IPS-15b (cell line): ENCODE measurements around the gene MCRS1.

Experiments used
- H3K27me3 ChIP-seq: one replicate; pipeline ENCODE4 v1.6.1; 2013; ENCODE audit warnings: low read length; ENCODE audit not compliant: control insufficient read depth, insufficient read depth
- H3K36me3 ChIP-seq: one replicate; pipeline ENCODE4 v1.6.1; 2013; ENCODE audit warnings: low read length; ENCODE audit not compliant: control insufficient read depth, insufficient read depth
- H3K4me1 ChIP-seq: one replicate; pipeline ENCODE4 v1.6.1; 2013; ENCODE audit warnings: mild to moderate bottlenecking, low read length; ENCODE audit not compliant: control insufficient read depth, insufficient read depth
- H3K4me3 ChIP-seq: one replicate; pipeline ENCODE4 v1.5.1; 2013; ENCODE audit warnings: low read depth, low read length
- H3K9ac ChIP-seq: one replicate; pipeline ENCODE4 v1.6.1; 2013; ENCODE audit warnings: low read depth, mild to moderate bottlenecking, low read length
- H3K9me3 ChIP-seq: one replicate; pipeline ENCODE4 v1.6.1; 2013; ENCODE audit warnings: mild to moderate bottlenecking, low read length; ENCODE audit not compliant: control insufficient read depth, insufficient read depth

Gene MCRS1

GRCh38 chr12:49560695-49561094, 7.2 kb downstream of the MCRS1 start:
- no peak overlapping the region for H3K4me3 ChIP-seq
- no peaks in the 10 kb centered on the region for H3K27me3 ChIP-seq
- H3K36me3 ChIP-seq = peaks cover 55% of the 10 kb centered on the region
- H3K9ac ChIP-seq = no peak overlapping the region
- no peaks in the 10 kb centered on the region for H3K4me1 ChIP-seq
- H3K9me3 ChIP-seq = no peaks in the 10 kb centered on the region

DNA sequence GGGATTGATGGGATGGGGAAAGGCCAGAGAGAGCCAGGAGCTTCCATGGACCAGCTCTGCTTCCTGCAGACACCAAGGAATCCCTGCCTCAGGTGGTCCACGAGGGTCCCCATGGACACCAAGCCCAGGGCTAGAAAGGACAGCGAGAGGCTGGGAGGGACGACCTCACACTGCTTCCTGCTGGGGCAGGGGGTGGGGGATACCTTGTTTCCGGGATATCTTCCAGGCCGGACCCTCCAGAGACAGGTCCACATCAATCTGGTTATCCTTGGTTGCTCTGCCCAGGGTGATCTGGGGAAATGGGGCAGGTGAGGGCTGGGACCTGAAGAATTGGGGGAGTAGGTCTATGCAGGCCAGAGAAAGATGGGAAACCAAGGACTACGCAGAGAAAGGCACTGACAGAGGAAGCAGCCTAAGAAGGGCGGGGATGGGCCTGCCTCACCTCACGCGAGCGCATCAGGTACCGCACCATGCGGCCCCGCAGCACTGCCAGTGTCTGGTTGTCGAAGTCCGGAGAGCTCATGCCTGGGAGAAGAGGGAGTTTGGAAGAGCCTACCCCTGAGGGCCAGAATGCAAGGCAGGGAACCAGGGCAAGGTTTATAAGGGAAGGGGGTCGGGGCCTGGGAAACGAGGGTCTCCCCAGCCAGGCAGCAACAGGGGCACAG, 8.8 kb downstream of the MCRS1 start:
- H3K36me3 ChIP-seq = peaks cover 50% of the 10 kb centered on the region

GRCh38 chr12:49558526-49558925, 9.4 kb downstream of the MCRS1 start:
- Histone ChIP-seq H3K4me3 (no peak overlapping the region), H3K9ac (no peak overlapping the region), H3K27me3 (no peaks in the 10 kb centered on the region), H3K9me3 (no peaks in the 10 kb centered on the region), H3K36me3 (peaks cover 49% of the 10 kb centered on the region), H3K4me1 (no peaks in the 10 kb centered on the region)

More for the DNA sequence above, 8.8 kb downstream of the MCRS1 start:
- H3K9me3 ChIP-seq = no peaks in the 10 kb centered on the region
- no peak overlapping the region for H3K9ac ChIP-seq
- no peaks in the 10 kb centered on the region for H3K4me1 ChIP-seq
- H3K27me3 ChIP-seq = no peaks in the 10 kb centered on the region
- no peak overlapping the region for H3K4me3 ChIP-seq

- H3K9ac ChIP-seq = no peak overlapping the region
- peaks cover 43% of the 10 kb centered on the region for H3K36me3 ChIP-seq
- no peaks in the 10 kb centered on the region for H3K4me1 ChIP-seq
- no peaks in the 10 kb centered on the region for H3K9me3 ChIP-seq
- no peak overlapping the region for H3K4me3 ChIP-seq
- peaks cover under 1% of the 10 kb centered on the region for H3K27me3 ChIP-seq
Measured at GRCh38 chr12:49557917-49558215, 10.1 kb downstream of the MCRS1 start.

DNA sequence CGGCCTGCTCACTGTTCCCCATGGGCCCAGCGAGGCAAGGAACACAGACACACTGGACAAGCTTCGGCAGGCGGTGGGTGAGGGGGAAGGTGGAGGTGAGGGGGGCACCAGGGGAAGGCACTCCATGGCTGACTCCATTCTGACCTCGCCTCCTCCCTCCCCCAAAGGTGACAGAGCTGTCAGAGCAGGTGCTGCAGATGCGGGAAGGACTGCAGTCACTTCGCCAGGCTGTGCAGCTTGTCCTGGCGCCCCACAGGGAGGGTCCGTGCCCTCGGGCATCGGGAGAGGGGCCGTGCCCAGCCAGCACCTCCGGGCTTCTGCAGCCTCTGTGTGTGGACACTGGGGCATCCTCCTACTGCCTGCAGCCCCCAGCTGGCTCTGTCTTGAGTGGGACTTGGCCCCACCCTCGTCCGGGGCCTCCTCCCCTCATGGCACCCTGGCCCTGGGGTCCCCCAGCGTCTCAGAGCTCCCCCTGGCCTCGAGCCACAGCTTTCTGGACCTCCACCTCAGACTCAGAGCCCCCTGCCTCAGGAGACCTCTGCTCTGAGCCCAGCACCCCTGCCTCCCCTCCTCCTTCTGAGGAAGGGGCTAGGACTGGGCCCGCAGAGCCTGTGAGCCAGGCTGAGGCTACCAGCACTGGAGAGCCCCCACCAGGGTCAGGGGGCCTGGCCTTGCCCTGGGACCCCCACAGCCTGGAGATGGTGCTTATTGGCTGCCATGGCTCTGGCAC, 10.6 kb downstream of the MCRS1 start:
- H3K4me3 ChIP-seq = no peak overlapping the region
- H3K4me1 ChIP-seq = no peaks in the 10 kb centered on the region
- H3K36me3 ChIP-seq = peaks cover 40% of the 10 kb centered on the region
- no peaks in the 10 kb centered on the region for H3K9me3 ChIP-seq
- H3K27me3 ChIP-seq = peaks cover 6% of the 10 kb centered on the region
- no peak overlapping the region for H3K9ac ChIP-seq

- Histone ChIP-seq H3K36me3 (peaks cover 35% of the 10 kb centered on the region), H3K9ac (no peak overlapping the region), H3K4me1 (no peaks in the 10 kb centered on the region), H3K4me3 (no peak overlapping the region), H3K9me3 (no peaks in the 10 kb centered on the region), H3K27me3 (peaks cover 13% of the 10 kb centered on the region)
Measured at GRCh38 chr12:49556391-49557186, 11.4 kb downstream of the MCRS1 start.

GRCh38 chr12:49555631-49556390, 12.1 kb downstream of the MCRS1 start:
- Histone ChIP-seq H3K4me3 (no peak overlapping the region), H3K27me3 (peaks cover 16% of the 10 kb centered on the region), H3K9me3 (no peaks in the 10 kb centered on the region), H3K9ac (no peak overlapping the region), H3K36me3 (peaks cover 30% of the 10 kb centered on the region), H3K4me1 (no peaks in the 10 kb centered on the region)

DNA sequence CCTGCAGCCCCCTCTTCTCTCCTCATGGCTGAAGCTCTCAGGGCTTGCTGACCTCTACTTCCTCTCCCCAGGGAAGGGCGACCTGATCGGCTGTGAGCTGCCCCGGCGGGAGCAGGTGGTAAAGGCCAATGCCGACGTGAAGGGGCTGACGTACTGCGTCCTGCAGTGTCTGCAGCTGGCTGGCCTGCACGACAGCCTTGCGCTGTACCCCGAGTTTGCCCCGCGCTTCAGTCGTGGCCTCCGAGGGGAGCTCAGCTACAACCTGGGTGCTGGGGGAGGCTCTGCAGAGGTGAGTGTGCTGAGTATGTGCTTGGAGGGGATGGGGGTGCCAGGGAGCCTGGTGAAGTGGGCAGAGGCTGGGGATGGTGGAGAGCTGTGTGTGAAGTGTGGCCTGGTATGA, 13.7 kb downstream of the MCRS1 start:
- peaks cover 31% of the 10 kb centered on the region for H3K27me3 ChIP-seq
- H3K4me1 ChIP-seq = no peaks in the 10 kb centered on the region
- peaks cover 21% of the 10 kb centered on the region for H3K36me3 ChIP-seq
- no peak overlapping the region for H3K4me3 ChIP-seq
- no peaks in the 10 kb centered on the region for H3K9me3 ChIP-seq
- no peak overlapping the region for H3K9ac ChIP-seq

DNA sequence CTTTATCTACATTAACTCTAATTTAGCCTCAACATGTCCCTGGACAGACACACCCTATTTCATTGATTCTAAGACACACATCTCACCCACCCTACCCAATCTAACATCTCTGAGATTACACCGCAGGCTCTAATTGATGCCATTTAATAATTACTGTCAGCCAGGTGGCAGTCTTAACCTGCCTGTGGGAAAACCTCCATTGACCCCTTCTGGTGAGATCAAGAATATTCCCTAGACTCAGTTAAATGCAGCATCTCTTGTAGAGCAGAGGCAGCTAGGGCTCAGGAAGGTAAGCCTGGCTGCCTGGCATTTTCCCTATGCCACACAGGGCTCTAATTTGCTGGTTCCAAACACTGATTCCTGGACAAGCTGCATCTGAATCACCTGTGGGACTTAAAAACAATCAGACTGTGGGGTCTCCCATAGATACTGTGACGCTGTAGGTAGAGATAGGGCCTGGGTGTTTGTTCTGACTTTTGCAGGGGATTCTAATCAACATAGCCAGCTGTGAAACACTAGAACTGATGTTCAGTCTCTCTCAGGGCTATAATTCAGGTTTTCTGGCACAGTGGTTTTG, 14.3 kb downstream of the MCRS1 start:
- H3K4me1 ChIP-seq = no peaks in the 10 kb centered on the region
- H3K9me3 ChIP-seq = no peaks in the 10 kb centered on the region
- H3K27me3 ChIP-seq = peaks cover 36% of the 10 kb centered on the region
- peaks cover 14% of the 10 kb centered on the region for H3K36me3 ChIP-seq
- no peak overlapping the region for H3K9ac ChIP-seq
- H3K4me3 ChIP-seq = no peak overlapping the region

GRCh38 chr12:49552899-49553298, 15.0 kb downstream of the MCRS1 start:
- Histone ChIP-seq H3K9ac (no peak overlapping the region), H3K27me3 (peaks cover 43% of the 10 kb centered on the region), H3K4me1 (no peaks in the 10 kb centered on the region)

GRCh38 chr12:49552425-49552824, 15.5 kb downstream of the MCRS1 start:
- Histone ChIP-seq H3K9ac (no peak overlapping the region), H3K9me3 (no peaks in the 10 kb centered on the region), H3K4me1 (no peaks in the 10 kb centered on the region), H3K27me3 (peaks cover 48% of the 10 kb centered on the region), H3K4me3 (no peak overlapping the region), H3K36me3 (peaks cover 8% of the 10 kb centered on the region)

More at GRCh38 chr12:49552899-49553298, 15.0 kb downstream of the MCRS1 start:
- peaks cover 9% of the 10 kb centered on the region for H3K36me3 ChIP-seq
- no peaks in the 10 kb centered on the region for H3K9me3 ChIP-seq
- H3K4me3 ChIP-seq = no peak overlapping the region
